Camera-type eye (tissue), 1 donor: Measurements from ENCODE around the gene ABHD16A. TPM values are rescaled to one million over a fixed set of nuclear protein-coding genes. Genes with fewer than 3 reads are reported as not detected.

Experiments used
- total RNA-seq: library from RNA; depleted of rRNA; stranded (reverse); fragments of >200 nt; gene quantifications from one replicate; pipeline ENCODE4 v1.2.3, GENCODE V29; 2014

ABHD16A gene
- total RNA-seq, 1 donor from 2014 or later = 53.2 TPM

DNA sequence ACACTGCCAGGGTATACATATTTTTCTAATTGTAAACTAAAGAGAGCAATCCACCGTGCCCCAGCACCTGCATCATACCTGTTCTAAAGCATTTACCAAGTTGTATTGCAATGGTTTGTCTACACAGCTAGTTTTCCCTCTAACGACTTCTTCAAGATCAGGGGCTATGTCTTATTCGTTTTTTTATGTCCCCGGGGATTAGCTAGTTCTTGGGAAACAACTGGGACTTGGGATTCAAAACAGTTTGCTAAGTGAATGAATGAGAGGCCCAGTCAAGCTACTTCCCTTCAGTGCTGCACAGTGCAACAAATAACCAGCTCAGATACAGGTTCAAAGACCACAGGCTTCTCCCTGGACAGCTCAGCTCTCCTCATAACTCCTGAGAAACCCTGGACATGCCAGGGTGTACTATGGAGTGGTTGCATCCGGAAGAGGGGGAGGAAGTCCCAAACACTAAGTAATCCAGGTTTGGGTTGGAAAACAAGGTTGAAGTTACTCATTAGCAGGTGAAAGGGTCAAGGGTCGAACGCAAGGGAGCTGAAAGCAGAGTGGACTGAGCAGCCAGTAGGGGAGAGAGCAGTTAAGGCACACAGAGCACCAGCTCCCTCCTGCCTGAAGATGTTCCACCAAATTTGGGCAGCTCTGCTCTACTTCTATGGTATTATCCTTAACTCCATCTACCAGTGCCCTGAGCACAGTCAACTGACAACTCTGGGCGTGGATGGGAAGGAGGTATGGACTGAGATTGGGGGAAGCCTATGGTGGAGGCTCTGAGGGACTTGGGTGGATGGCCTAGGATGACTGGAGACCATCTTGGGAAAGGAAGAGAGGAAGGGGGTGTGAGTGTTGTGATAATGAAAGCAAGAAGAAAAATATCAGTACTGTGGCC lies 47.5 kb downstream of the ABHD16A start, which contains the start of gene APOM:
TSS of gene APOM (plus strand) at position 546 of the 889 bp plus-strand sequence. CDS start at position 619, 73 bp downstream.

Other genes starting within 250 kb of the ABHD16A start
- gene MICB, start 205.2 kb downstream of the ABHD16A start, total RNA-seq = 2.8 TPM
- gene MCCD1, start 174.4 kb downstream of the ABHD16A start, total RNA-seq = not detected
- gene DDX39B, start 161.3 kb downstream of the ABHD16A start, total RNA-seq = 327 TPM
- 19.2 TPM for gene ATP6V1G2, start 156.7 kb downstream of the ABHD16A start, total RNA-seq
- gene NFKBIL1, start 155.7 kb downstream of the ABHD16A start, total RNA-seq = 21.8 TPM
- not detected for gene LTA, start 131.0 kb downstream of the ABHD16A start, total RNA-seq
- gene TNF, start 127.8 kb downstream of the ABHD16A start, total RNA-seq = not detected
- gene LTB, start 120.9 kb downstream of the ABHD16A start, total RNA-seq = 1.4 TPM
- 11.2 TPM for gene LST1, start 117.0 kb downstream of the ABHD16A start, total RNA-seq
- not detected for gene NCR3, start 110.3 kb downstream of the ABHD16A start, total RNA-seq
- 10.5 TPM for gene AIF1, start 88.1 kb downstream of the ABHD16A start, total RNA-seq
- 88.1 TPM for gene PRRC2A, start 82.6 kb downstream of the ABHD16A start, total RNA-seq
- 226 TPM for gene BAG6, start 50.7 kb downstream of the ABHD16A start, total RNA-seq
- 1.0 TPM for gene APOM, start 47.4 kb downstream of the ABHD16A start, total RNA-seq
- gene C6orf47, start 42.5 kb downstream of the ABHD16A start, total RNA-seq = 19.6 TPM
- 18.6 TPM for gene GPANK1, start 38.3 kb downstream of the ABHD16A start, total RNA-seq
- gene CSNK2B, start 37.2 kb downstream of the ABHD16A start, total RNA-seq = 108 TPM
- gene LY6G5B, start 33.3 kb downstream of the ABHD16A start, total RNA-seq = 2.3 TPM
- gene LY6G5C, start 22.3 kb downstream of the ABHD16A start, total RNA-seq = 1.9 TPM
- not detected for gene LY6G6F, start 3.5 kb upstream of the ABHD16A start, total RNA-seq
- gene LY6G6D, start 12.0 kb upstream of the ABHD16A start, total RNA-seq = not detected
- gene LY6G6C, start 18.4 kb upstream of the ABHD16A start, total RNA-seq = not detected
- 0.55 TPM for gene MPIG6B, start 20.0 kb upstream of the ABHD16A start, total RNA-seq
- gene DDAH2, start 26.0 kb upstream of the ABHD16A start, total RNA-seq = 108 TPM
- 89.1 TPM for gene CLIC1, start 33.2 kb upstream of the ABHD16A start, total RNA-seq
- gene MSH5, start 36.7 kb upstream of the ABHD16A start, total RNA-seq = 16.5 TPM
- 3.8 TPM for gene SAPCD1, start 59.3 kb upstream of the ABHD16A start, total RNA-seq
- 0.88 TPM for gene VWA7, start 74.0 kb upstream of the ABHD16A start, total RNA-seq
- gene VARS1, start 92.4 kb upstream of the ABHD16A start, total RNA-seq = 43.6 TPM
- 21.4 TPM for gene LSM2, start 103.6 kb upstream of the ABHD16A start, total RNA-seq
- 4.8 TPM for gene HSPA1L, start 112.0 kb upstream of the ABHD16A start, total RNA-seq
- gene HSPA1A, start 112.2 kb upstream of the ABHD16A start, total RNA-seq = 744 TPM
- 869 TPM for gene HSPA1B, start 124.4 kb upstream of the ABHD16A start, total RNA-seq
- 32.8 TPM for gene NEU1, start 159.5 kb upstream of the ABHD16A start, total RNA-seq
- gene SLC44A4, start 175.7 kb upstream of the ABHD16A start, total RNA-seq = 3.0 TPM
- 86.3 TPM for gene EHMT2, start 194.4 kb upstream of the ABHD16A start, total RNA-seq
- gene ZBTB12, start 198.8 kb upstream of the ABHD16A start, total RNA-seq = 17.9 TPM
- 6.2 TPM for gene C2, start 224.4 kb upstream of the ABHD16A start, total RNA-seq
- gene CFB, start 242.8 kb upstream of the ABHD16A start, total RNA-seq = 14.6 TPM